IPS DF 4.7 (cell line): ENCODE measurements around the gene KLK2.
"Not testable (repeated sequence)": the region's sequence is repeated elsewhere in the genome, so short reads cannot be mapped to it uniquely, and the experiment has no call there.

Experiments used
- DNase-seq: peaks from one replicate; pipeline ENCODE4 v3.0.0-alpha.2; 2013; ENCODE audit warnings: low spot score; ENCODE audit errors: extremely low read depth

Gene KLK2

GRCh38 chr19:50893047-50893736 lies 20.0 kb downstream of the KLK2 start:
- peak; percentile 9 for DNase-seq

GRCh38 chr19:50894478-50895356 lies 21.5 kb downstream of the KLK2 start:
- DNase-seq, result no peak

- not testable (repeated sequence) for DNase-seq
Observed at GRCh38 chr19:50896089-50896590, 22.9 kb downstream of the KLK2 start.

GRCh38 chr19:50896591-50897190 lies 23.5 kb downstream of the KLK2 start:
- DNase-seq, result no peak

- DNase-seq, result no peak
Observed at GRCh38 chr19:50897191-50897607, 24.0 kb downstream of the KLK2 start.

GRCh38 chr19:50897612-50898011 lies 24.4 kb downstream of the KLK2 start:
- DNase-seq, result no peak

- DNase-seq, result no peak
Observed at GRCh38 chr19:50898018-50898417, 24.8 kb downstream of the KLK2 start.

- DNase-seq, result no peak
Observed at GRCh38 chr19:50899569-50899968, 26.3 kb downstream of the KLK2 start.

GRCh38 chr19:50902640-50903039 lies 29.4 kb downstream of the KLK2 start:
- DNase-seq, result no peak

GRCh38 chr19:50906217-50906616 lies 33.0 kb downstream of the KLK2 start:
- peak; percentile 62 for DNase-seq

GRCh38 chr19:50908336-50908735 lies 35.1 kb downstream of the KLK2 start:
- no peak for DNase-seq

GRCh38 chr19:50909240-50910070 lies 36.2 kb downstream of the KLK2 start:
- DNase-seq, result peak; percentile 60

GRCh38 chr19:50910722-50911121 lies 37.5 kb downstream of the KLK2 start:
- no peak for DNase-seq

- DNase-seq, result no peak
Observed at GRCh38 chr19:50911206-50912101, 38.2 kb downstream of the KLK2 start, which contains the start of gene KLK4. Gene KLK4, minus strand, starts transcription at chr19:50911395. Its CDS starts 657 bp downstream, at chr19:50910738.

- DNase-seq, result no peak
Observed at GRCh38 chr19:50912102-50912599, 38.9 kb downstream of the KLK2 start.

- DNase-seq, result no peak
Observed at GRCh38 chr19:50912727-50913716, 39.8 kb downstream of the KLK2 start.

GRCh38 chr19:50916069-50916468 lies 42.8 kb downstream of the KLK2 start:
- no peak for DNase-seq
